Astrocyte (in vitro differentiated cells and primary cell): Measurements from ENCODE around the gene STAT3. TPM values are rescaled to one million over a fixed set of nuclear protein-coding genes. Genes with fewer than 3 reads are reported as not detected.
"Not testable (repeated sequence)": the region's sequence is repeated elsewhere in the genome, so short reads cannot be mapped to it uniquely, and the experiment has no call there.

Source experiments
- DNase-seq: peaks from one replicate; pipeline ENCODE4 v3.0.0-alpha.2; 2010; ENCODE audit warnings: low read depth
- FAIRE-seq: peaks from 2 replicates; lab custom pipeline; 2011; peaks lifted over from hg19 to GRCh38; lab: Jason Lieb, UNC
- H2AFZ ChIP-seq: 2 replicates; pipeline ENCODE4 v1.6.0; 2012; ENCODE audit warnings: low read depth, low read length, inconsistent platforms
- H3K27ac ChIP-seq: 2 replicates; pipeline ENCODE4 v1.5.1; 2011; ENCODE audit warnings: low read depth, low read length, inconsistent platforms
- H3K27me3 ChIP-seq: 2 replicates; pipeline ENCODE4 v1.6.0; 2011; ENCODE audit warnings: low read length, inconsistent platforms; ENCODE audit not compliant: insufficient read depth
- H3K36me3 ChIP-seq: 2 replicates; pipeline ENCODE4 v1.5.1; 2011; ENCODE audit warnings: low read length, inconsistent platforms; ENCODE audit not compliant: insufficient read depth
- H3K4me1 ChIP-seq: 2 replicates; pipeline ENCODE4 v1.5.1; 2011; ENCODE audit warnings: low read length, inconsistent platforms; ENCODE audit not compliant: insufficient read depth
- H3K4me2 ChIP-seq: 2 replicates; pipeline ENCODE4 v1.6.0; 2012; ENCODE audit warnings: low read length, inconsistent platforms
- H3K4me3 ChIP-seq: 2 replicates; pipeline ENCODE4 v1.5.1; 2011; ENCODE audit warnings: low read depth, mild to moderate bottlenecking, low read length, inconsistent platforms; ENCODE audit not compliant: insufficient read depth
- H3K79me2 ChIP-seq: 2 replicates; pipeline ENCODE4 v1.6.0; 2012; ENCODE audit warnings: mild to moderate bottlenecking, low read length, inconsistent platforms; ENCODE audit not compliant: insufficient read depth
- H3K9ac ChIP-seq: 2 replicates; pipeline ENCODE4 v1.6.0; 2012; ENCODE audit warnings: mild to moderate bottlenecking, low read length, inconsistent platforms
- H3K9me3 ChIP-seq: 2 replicates; pipeline ENCODE4 v1.5.1; 2012; ENCODE audit warnings: low read depth, mild to moderate bottlenecking, low read length, inconsistent platforms; ENCODE audit not compliant: insufficient read depth
- H4K20me1 ChIP-seq: 2 replicates; pipeline ENCODE4 v1.6.0; 2012; ENCODE audit warnings: low read length, inconsistent platforms; ENCODE audit not compliant: insufficient read depth
- H3K27ac Mint-ChIP-seq: one replicate; pipeline ENCODE4 v1.8.0; 2021; ENCODE audit warnings: mild to moderate bottlenecking, mixed read lengths; ENCODE audit not compliant: unreplicated experiment
- H3K27me3 Mint-ChIP-seq: one replicate; pipeline ENCODE4 v1.8.0; 2021; ENCODE audit warnings: low read depth, mixed read lengths; ENCODE audit not compliant: unreplicated experiment
- H3K36me3 Mint-ChIP-seq: one replicate; pipeline ENCODE4 v1.8.0; 2021; ENCODE audit warnings: low read depth, mixed read lengths; ENCODE audit not compliant: unreplicated experiment
- H3K4me1 Mint-ChIP-seq: one replicate; pipeline ENCODE4 v1.8.0; 2021; ENCODE audit warnings: low read depth, mixed read lengths; ENCODE audit not compliant: unreplicated experiment
- H3K4me3 Mint-ChIP-seq: one replicate; pipeline ENCODE4 v1.8.0; 2021; ENCODE audit warnings: mild to moderate bottlenecking, moderate library complexity, mixed read lengths; ENCODE audit not compliant: unreplicated experiment
- H3K9me3 Mint-ChIP-seq: one replicate; pipeline ENCODE4 v1.8.0; 2021; ENCODE audit warnings: mild to moderate bottlenecking, mixed read lengths; ENCODE audit not compliant: unreplicated experiment
- EZH2 ChIP-seq: IDR thresholded peaks from 2 replicates; pipeline ENCODE4 v1.6.1; 2012; ENCODE audit warnings: mild to moderate bottlenecking, low read length, inconsistent platforms; ENCODE audit not compliant: insufficient read depth
- total RNA-seq: library from RNA; stranded (reverse); gene quantifications from 2 replicates; pipeline ENCODE4 v1.2.1, GENCODE V29; 2021
- TF ChIP-seq, protein P1 (sequence below): IDR thresholded peaks from 2 replicates; pipeline ENCODE4 v1.5.1; 2011; ENCODE audit warnings: low read depth, mild to moderate bottlenecking, inconsistent platforms, low read length, moderate library complexity; ENCODE audit not compliant: insufficient read depth

Gene STAT3
- total RNA-seq, 1 donor from 2014 or later: 145 TPM

DNA sequence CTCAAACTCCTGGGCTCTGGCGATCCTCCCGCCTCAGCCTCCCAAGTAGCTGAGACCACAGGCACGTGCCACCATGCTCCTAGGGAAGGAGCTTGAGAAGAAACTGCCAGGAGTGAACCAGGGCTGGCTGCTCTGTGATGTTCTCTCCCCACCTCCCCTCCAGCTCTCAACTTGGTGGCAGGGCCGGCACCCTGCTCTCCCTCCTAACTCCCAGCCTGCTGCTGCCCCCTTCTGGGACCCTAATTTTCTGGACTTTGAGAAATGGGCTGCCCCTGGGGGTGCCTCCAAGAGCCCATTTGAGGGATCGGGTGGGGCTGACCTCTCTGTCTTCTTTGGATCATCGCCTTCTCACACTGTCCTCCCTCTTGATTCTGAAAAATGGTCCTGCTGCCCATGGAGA, 14.9 kb upstream of the STAT3 start:
- Histone ChIP-seq H3K79me2 (peaks cover 64% of the 10 kb centered on the region), H4K20me1 (peaks cover 91% of the 10 kb centered on the region), H2AFZ (no peak overlapping the region), H3K4me1 (peaks cover 27% of the 10 kb centered on the region), H3K9me3 (no peaks in the 10 kb centered on the region), H3K27ac (no peak overlapping the region), H3K4me2 (no peak overlapping the region), H3K9ac (peak overlapping the region; percentile 21), H3K27me3 (no peaks in the 10 kb centered on the region), H3K4me3 (no peak overlapping the region), H3K36me3 (peaks cover 23% of the 10 kb centered on the region)
- no peaks in the 10 kb centered on the region for H3K27me3 Mint-ChIP-seq
- DNase-seq (no peak), FAIRE-seq (no peak)
- H3K36me3 Mint-ChIP-seq: peaks cover 14% of the 10 kb centered on the region
- H3K9me3 Mint-ChIP-seq: no peaks in the 10 kb centered on the region
- peak overlapping the region; percentile 95 for H3K27ac Mint-ChIP-seq
- no peak overlapping the region for H3K4me3 Mint-ChIP-seq
- peaks cover 43% of the 10 kb centered on the region for H3K4me1 Mint-ChIP-seq
- TF ChIP-seq, protein P1, sequence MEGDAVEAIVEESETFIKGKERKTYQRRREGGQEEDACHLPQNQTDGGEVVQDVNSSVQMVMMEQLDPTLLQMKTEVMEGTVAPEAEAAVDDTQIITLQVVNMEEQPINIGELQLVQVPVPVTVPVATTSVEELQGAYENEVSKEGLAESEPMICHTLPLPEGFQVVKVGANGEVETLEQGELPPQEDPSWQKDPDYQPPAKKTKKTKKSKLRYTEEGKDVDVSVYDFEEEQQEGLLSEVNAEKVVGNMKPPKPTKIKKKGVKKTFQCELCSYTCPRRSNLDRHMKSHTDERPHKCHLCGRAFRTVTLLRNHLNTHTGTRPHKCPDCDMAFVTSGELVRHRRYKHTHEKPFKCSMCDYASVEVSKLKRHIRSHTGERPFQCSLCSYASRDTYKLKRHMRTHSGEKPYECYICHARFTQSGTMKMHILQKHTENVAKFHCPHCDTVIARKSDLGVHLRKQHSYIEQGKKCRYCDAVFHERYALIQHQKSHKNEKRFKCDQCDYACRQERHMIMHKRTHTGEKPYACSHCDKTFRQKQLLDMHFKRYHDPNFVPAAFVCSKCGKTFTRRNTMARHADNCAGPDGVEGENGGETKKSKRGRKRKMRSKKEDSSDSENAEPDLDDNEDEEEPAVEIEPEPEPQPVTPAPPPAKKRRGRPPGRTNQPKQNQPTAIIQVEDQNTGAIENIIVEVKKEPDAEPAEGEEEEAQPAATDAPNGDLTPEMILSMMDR: no peak
- TF ChIP-seq EZH2: no peak

DNA sequence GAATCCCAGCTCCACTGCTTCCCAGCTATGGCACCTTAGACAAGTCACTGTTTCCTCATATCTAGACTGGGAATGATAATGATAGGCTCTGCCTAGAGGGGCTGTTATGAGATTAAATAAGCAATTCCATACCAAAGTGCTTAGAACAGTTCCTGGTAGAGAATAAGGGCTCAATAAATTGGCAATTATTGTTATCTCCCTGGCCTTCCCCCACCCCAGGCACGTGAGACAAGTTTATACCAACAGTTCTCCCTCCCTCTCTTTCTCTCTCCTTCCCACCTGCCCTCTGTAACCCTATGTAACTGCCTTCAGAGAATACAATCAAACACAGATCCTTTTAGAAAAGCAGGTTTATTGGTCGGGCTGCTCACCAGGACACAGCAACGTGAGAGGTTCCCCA, 13.9 kb upstream of the STAT3 start:
- DNase-seq (no peak), FAIRE-seq (no peak)
- Mint-ChIP-seq H3K4me3 (peak overlapping the region; percentile 5), H3K36me3 (peaks cover 14% of the 10 kb centered on the region), H3K9me3 (no peaks in the 10 kb centered on the region), H3K4me1 (peaks cover 36% of the 10 kb centered on the region), H3K27ac (no peak overlapping the region), H3K27me3 (no peaks in the 10 kb centered on the region)
- TF ChIP-seq, protein P1: no peak
- TF ChIP-seq EZH2: no peak
- H3K9me3 ChIP-seq: no peaks in the 10 kb centered on the region
- H3K4me3 ChIP-seq: no peak overlapping the region
- peak overlapping the region; percentile 28 for H3K9ac ChIP-seq
- H3K27me3 ChIP-seq: no peaks in the 10 kb centered on the region
- H3K79me2 ChIP-seq: peaks cover 53% of the 10 kb centered on the region
- peaks cover 16% of the 10 kb centered on the region for H3K4me1 ChIP-seq
- no peak overlapping the region for H3K4me2 ChIP-seq
- peaks cover 23% of the 10 kb centered on the region for H3K36me3 ChIP-seq
- H2AFZ ChIP-seq: no peak overlapping the region
- H3K27ac ChIP-seq: no peak overlapping the region
- peaks cover 81% of the 10 kb centered on the region for H4K20me1 ChIP-seq

DNA sequence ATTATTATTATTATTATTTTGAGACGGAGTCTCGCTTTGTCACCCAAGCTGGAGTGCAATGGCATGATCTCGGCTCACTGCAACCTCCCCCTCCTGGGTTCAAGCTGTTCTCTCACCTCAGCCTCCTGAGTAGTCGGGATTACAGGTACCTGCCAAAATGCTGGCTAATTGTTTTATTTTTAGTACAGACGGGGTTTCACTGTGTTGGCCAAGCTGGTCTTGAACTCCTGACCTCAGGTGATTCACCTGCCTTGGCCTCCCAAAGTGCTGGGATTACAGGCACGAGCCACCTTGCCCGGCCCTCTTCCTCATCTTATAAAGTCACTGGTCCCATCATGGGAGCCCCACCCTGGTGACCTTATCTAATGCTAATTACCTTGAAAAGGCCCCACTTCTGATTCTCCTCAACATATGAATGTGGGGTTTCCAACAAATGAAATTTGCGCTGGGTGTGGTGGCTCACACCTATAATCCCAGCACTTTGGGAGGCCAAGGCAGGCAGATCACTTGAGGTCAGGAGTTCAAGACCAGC, 12.7 kb upstream of the STAT3 start:
- H3K79me2 ChIP-seq: peaks cover 41% of the 10 kb centered on the region
- H3K27ac Mint-ChIP-seq, H3K9me3 Mint-ChIP-seq, H3K4me2 ChIP-seq, H3K27ac ChIP-seq, H3K4me3 Mint-ChIP-seq, FAIRE-seq, H3K9me3 ChIP-seq, H3K4me3 ChIP-seq, DNase-seq, H3K27me3 ChIP-seq, H3K9ac ChIP-seq, H2AFZ ChIP-seq, H3K27me3 Mint-ChIP-seq: not testable (repeated sequence)
- H3K4me1 ChIP-seq: peaks cover 10% of the 10 kb centered on the region
- peaks cover 23% of the 10 kb centered on the region for H3K36me3 ChIP-seq
- Mint-ChIP-seq H3K36me3 (peaks cover 21% of the 10 kb centered on the region), H3K4me1 (peaks cover 26% of the 10 kb centered on the region)
- peaks cover 69% of the 10 kb centered on the region for H4K20me1 ChIP-seq
